Dedifferentiated amniotic fluid mesenchymal stem cell (primary cell): ENCODE measurements around the gene SDC3.
"Not testable (repeated sequence)": the region's sequence is repeated elsewhere in the genome, so short reads cannot be mapped to it uniquely, and the experiment has no call there.

Experiments used
- DNase-seq: peaks from one replicate; pipeline ENCODE4 v3.0.0-alpha.2; 2016; ENCODE audit errors: extremely low spot score

Gene SDC3

GRCh38 chr1:30908696-30909364 lies at the start of gene SDC3:
Gene SDC3 (minus strand): TSS chr1:30908758. CDS start chr1:30908586, 172 bp downstream.
- DNase-seq: no peak

DNA sequence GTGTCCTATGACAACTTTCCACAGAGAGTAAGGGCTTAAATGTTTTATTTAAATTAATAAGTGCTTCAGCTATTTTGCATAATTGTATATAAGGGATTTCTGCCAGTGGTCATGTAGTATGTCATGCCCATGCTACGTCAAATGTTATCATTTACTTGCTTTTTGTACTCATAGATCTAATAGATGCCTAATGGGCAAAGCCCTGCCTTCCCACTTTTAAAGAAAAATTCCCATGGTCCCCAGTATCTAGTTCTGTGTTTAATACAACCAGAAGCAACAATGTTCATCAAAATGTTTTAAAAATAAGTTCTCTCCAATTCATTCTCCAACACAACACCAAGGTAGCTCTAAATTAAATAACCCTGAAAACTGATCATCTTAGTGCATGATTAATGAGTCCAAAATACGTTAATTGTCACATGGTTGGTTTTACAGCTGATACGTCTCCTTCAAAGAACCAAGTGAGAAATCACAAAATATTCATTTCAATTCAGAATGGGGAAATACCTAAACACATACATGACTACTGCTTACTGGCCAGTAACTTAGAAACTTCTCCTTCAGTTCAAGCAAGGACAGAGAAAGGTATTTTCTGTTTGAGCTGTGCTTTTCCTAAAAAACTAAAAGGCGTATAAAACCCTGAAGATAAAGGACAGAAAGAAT lies 49.1 kb upstream of the SDC3 start:
- no peak for DNase-seq

- DNase-seq: peak; percentile 73
These were observed 47.0 kb upstream of the SDC3 start for GRCh38 chr1:30955448-30956015.

DNA sequence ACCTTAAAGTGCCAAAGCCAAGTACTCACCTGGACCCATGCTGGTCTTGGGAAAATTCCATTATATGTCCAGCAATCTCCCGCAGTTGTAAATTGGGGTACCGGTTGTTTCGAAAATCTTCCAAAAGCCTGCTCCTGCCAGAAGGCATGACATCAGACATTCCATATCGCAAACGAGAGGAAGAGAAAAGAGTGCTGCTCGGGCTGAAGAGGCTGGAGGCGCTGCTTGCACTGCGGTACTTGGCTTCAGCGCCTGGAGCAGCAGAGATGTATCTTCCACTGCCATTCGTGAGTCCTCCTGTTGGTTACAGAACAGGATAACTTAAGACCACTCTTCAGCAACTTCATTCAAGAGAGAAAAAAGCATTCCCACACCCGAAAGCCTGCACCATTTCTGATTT lies 45.1 kb upstream of the SDC3 start:
- no peak for DNase-seq

GRCh38 chr1:30952098-30952497 lies 43.5 kb upstream of the SDC3 start:
- DNase-seq: no peak

GRCh38 chr1:30950700-30951099 lies 42.1 kb upstream of the SDC3 start:
- no peak for DNase-seq

- DNase-seq: no peak
These were observed 41.5 kb upstream of the SDC3 start for GRCh38 chr1:30950053-30950452.

DNA sequence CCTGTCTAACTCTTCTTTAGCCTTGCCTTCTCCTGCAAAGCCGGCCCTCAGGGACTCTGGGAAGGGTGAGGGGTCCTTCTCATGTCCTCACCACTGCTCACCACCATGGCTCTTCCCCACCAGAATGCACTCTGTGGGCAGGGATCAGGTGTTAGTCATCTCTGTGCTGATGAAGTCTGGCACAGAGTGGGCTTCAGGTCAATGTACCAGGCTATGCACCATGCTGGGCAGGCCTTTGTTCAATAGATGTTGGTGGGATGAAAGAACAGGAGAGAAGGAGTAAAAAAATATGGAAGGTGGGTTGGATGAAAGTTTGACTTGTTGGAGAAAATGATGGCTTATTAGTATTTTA lies 40.9 kb upstream of the SDC3 start:
- not testable (repeated sequence) for DNase-seq

DNA sequence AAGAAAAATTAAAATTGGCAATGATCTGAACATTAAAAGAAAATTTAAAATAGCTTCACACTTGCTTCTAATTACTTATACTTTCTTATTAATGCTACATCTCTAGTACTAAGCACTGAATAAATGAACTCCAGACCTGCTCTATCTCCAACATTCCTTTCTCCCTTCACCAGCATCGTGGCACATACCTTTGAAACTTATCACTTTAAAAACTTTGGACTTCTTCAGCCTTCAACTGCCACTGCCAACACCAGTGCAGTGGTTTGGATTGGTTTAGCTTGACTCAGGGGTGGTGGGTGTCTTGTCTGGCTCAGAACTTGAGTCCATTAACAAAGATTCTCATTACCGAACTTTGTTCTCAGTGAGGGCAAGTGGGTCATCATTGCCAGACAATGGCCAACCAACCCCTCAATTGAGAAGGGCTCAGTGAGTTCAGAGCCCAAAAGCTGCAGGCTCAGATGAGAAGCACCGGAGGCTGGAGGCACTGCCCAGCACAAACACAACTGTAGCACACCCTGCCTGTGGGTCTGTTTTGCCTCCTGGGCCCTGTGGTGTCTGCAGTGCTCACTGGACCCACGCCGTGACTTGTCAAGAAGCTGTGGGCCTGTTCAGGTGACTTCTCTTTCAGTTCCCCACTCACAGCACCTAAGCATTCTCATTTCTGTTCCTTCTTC lies 40.4 kb upstream of the SDC3 start:
- DNase-seq: not testable (repeated sequence)

GRCh38 chr1:30948278-30948677 lies 39.7 kb upstream of the SDC3 start:
- DNase-seq: no peak

- no peak for DNase-seq
These were observed 38.7 kb upstream of the SDC3 start for GRCh38 chr1:30947212-30947611.

DNA sequence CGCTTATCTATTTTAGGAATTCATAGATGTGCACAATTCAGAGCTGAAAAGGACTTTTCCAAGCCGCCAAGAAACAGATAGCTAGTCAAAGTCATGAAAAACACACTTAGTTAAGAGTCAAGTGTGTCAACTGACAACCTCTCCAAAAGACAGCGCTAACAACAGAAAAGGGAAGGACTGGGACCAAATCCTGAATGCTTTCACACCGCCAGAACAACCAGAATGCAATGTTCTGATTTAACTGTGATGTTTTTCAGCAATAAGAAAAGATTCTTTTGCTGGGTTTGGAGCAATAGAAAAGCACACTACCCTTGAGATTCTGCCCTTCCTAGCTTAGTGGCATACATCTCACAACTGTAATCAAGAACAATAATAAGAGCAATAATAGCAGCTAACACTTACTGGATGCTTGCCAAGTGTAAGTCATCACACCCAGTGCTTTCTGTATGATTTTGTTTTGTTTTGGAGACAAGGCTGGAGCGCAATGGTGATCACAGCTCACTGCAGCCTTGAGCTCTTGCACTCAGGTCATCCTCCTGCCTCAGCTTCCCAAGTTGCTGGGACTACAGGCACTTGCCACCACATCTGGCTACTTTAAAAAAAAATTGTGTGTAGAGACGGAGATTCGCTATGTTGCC lies 33.9 kb upstream of the SDC3 start:
- no peak for DNase-seq

- no peak for DNase-seq
These were observed 32.0 kb upstream of the SDC3 start for GRCh38 chr1:30940541-30940940.

GRCh38 chr1:30936541-30937171 lies 28.1 kb upstream of the SDC3 start:
- no peak for DNase-seq

GRCh38 chr1:30935758-30936157 lies 27.2 kb upstream of the SDC3 start:
- DNase-seq: not testable (repeated sequence)

- DNase-seq: no peak
These were observed 26.1 kb upstream of the SDC3 start for GRCh38 chr1:30934613-30935012.

GRCh38 chr1:30933874-30934252 lies 25.3 kb upstream of the SDC3 start:
- peak; percentile 23 for DNase-seq

GRCh38 chr1:30930631-30931173 lies 22.1 kb upstream of the SDC3 start:
- DNase-seq: no peak

- no peak for DNase-seq
These were observed 21.5 kb upstream of the SDC3 start for GRCh38 chr1:30929944-30930525.

DNA sequence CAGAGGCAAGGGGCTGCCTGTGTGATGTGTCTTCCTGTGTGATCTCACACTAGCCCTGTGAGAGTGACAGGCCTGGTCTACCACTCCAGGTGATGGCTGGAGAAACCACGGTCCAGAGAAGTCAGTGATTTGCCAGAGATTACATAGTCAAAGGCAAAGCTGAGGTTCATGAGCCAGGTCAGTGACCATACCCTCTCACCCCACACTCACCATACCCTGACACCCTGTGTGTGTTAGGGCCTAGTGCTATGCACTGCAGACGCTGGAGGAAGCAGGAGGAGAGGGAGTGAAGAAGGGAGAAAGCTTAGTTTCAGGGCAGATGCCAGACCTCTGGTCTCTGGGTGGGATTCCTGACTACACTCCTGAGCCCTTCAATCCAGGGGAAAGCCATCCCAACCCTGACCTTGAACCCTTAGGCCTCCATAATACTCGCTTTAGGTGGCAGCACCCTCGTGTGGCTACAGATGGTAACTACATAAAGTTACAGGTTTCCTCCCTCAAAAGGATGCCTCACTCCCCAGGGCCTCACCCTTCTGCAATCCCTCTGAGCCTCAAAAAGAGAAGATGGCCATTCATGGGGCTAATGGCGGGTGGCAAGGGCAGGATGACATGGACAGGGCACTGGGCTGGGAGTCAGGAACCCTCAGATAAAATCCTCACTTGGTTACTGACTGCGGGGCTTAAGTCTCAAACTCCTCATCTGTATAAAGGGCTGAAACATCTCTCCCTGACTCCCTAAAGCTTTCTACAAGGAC lies 20.8 kb upstream of the SDC3 start:
- peak; percentile 37 for DNase-seq

DNA sequence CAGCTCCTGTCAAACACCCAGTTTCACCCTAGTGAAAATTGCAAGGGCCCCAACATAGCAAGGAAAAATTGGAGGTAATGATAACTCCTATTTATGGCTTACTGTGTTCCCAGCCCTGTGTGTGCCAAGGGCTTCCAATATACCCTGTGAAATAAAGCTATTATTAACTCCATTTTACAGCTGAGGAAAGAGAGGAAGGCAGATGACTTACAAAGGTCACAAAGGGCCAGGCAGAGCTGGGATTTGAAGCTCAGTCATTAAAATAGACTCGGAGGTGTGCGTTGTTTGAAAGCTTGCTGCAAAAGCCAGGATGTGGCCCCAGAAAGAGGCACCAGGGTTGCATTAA lies 20.2 kb upstream of the SDC3 start:
- no peak for DNase-seq
